Stimulated activated CD8-positive, alpha-beta memory T cell treated with anti-CD3 and anti-CD28 coated beads, Interleukin-12 subunit alpha, Interleukin-12 subunit beta, amount 100 ng/mL, for 24 hours (primary cell): ENCODE data around the gene PECR.
"Not testable (repeated sequence)": the region's sequence is repeated elsewhere in the genome, so short reads cannot be mapped to it uniquely, and the experiment has no call there.

Experiments
- DNase-seq: peaks from one replicate; pipeline ENCODE4 v3.0.0-alpha.2; 2020; ENCODE audit errors: extremely low read depth

PECR gene

DNA sequence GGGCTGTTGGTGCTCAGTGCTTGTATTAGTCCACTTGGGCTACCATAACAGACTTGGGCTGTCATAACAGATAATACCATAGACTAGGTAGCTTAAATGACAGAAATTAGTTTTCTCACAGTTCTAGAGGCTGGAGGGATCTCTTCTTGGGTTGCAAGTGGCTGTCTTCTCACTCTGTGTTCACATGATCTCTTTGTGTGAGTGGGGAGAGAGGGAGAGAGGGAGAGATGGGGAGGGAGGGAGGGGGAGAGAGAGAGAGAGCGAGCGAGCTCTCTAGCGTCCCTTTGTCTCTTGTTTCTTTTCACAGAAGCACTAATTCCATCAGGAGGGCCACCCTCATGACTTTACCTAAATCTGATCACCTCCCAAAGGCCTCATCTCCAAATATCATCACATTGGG, 23.1 kb upstream of the PECR start:
- DNase-seq = no peak

DNA sequence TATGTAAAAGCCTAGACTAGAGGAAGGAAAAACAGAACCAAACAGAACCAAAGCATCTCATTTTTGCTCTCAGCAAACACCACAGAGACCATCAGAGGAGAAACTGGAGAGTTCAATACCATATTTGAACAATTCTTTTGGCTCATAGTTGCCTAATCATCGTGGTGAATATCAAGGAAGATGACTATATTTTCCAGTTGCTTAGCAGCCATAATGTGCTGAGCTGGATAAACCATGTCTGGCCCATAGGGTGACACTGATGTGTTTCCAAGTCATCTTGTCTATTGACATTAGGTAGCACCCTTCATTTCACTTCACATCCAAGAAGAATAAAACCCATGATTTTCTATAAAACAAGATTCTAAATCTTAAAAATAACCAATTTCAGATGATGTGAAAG, 21.6 kb upstream of the PECR start:
- no peak for DNase-seq

GRCh38 chr2:216101109-216101508, 19.5 kb upstream of the PECR start:
- DNase-seq = no peak

- no peak for DNase-seq
Observed at GRCh38 chr2:216098421-216099334, 17.1 kb upstream of the PECR start.

DNA sequence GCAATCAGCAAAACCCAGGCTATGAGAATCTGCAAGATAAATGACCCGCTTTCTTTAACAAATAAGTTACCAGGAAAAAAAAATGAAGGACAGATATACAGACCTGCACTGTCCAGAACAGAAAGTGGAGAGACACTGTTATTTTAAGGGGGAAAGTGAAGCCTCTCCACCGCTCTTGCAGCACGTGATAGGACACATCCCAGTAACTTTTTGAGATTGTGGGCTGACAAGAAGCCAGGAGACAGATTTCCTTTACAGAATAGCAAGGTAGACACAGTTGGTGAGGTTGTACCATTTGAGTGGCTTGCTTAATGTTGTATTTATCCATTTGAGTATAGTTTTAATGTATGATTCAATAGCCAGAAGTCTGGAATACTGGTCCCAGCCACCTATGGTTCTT, 13.1 kb upstream of the PECR start:
- no peak for DNase-seq

DNA sequence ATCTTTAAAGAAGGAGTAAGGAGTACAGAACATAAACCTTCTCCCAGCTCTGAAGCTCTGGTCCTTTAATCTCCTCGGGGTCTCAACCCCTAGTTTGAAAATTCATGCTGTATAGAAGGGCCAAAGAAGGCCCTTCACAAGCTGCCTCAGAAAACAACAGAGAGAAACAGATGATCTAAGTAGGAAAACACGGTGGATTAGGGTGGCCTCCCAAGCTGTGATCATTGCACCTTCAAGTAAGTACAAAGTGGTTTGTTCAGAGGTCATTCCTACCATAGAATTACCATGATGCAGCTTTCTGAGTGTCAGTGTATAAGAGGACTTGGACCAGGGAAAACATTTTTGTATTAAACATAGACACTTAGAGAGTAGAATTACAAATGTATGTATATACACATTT, 11.0 kb upstream of the PECR start:
- no peak for DNase-seq

- no peak for DNase-seq
Observed at GRCh38 chr2:216090369-216090786, 8.8 kb upstream of the PECR start.

DNA sequence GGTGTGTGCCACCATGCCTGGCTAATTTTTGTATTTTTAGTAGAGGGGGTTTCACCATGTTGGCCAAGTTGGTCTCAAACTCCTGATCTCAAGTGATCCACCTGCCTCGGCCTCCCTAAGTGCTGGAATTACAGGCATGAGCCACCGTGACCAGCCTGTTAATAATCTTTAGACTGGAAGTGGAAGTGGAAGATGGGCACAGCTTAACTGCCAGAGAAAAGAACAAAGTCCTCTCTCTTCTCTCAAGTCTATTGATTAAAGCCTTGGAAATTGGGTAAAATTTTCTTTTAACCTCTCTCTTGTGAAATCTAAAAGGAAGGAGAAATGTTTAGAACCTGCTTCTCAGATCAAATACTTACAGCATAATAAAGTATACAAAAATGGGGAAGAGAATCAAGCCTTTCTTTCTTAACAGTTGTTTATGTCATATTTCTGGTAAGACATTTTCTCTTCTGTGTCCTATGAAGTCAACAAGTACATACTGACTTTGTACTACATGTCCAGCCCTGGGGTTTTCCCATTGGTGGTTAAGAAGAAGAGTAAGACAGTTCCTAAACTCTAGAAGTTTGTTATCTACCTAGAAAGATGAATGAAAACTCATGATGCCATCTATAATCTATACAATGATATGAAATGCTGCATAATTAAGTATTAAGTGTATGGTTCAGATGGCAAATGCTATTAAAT, 4.7 kb upstream of the PECR start:
- DNase-seq = no peak

DNA sequence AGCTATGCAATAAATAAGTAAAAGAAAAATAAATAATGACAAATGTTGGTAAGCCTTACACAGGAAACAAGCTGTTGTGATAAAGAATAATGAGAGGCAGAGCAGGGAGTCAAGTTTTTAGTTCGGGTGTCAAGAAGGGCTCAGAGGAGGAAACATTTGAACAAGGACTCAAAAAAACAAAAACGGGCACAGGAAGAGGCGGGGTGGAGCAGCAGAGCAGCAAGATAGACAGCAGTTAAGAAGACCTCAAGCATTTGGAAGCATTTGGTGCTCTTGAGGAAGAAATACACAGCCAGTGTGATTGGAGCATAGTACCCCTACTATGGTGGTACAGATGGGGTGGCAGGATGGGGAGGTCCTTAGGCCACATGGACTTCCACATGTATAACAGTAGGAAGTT, 2.9 kb upstream of the PECR start:
- DNase-seq = no peak

DNA sequence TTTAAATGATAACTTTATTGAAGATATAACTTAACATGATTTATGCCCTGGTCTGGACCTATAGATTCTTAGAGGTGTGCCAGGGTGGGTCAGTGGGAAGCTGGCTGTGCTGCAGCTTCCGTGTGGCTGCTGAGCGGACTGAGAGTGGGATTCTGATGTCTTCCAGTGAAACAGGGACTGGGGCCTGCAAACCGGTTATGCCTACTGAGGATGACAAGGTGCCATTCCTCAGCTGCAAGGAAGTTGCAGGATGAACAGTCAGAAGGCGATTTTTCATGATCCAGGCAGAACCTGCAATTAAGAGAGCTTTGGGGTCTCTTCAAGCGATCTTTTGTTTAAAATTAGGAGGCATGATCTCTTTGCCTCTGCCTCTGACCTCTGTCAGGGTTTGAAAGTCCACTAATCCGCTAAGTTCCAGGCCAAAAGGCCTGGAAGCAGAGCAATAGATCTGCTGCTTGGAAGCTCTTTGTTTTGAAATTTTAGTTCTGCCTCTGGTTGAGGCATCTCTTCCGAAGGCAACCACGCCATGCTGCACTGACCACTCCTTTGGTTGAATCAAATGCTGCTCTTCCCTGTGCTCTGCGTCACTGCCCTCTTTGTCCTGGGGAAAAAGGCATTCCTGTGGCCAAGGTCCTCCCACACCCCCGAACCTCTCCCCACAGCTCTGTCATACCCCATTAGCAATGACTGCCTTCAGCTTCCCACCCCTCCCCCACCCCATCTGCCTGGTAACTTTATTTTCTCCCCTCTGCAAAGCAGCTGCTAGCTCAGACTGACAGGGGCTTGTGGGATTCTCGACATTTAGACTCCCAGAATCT, 2.1 kb upstream of the PECR start:
- no peak for DNase-seq

DNA sequence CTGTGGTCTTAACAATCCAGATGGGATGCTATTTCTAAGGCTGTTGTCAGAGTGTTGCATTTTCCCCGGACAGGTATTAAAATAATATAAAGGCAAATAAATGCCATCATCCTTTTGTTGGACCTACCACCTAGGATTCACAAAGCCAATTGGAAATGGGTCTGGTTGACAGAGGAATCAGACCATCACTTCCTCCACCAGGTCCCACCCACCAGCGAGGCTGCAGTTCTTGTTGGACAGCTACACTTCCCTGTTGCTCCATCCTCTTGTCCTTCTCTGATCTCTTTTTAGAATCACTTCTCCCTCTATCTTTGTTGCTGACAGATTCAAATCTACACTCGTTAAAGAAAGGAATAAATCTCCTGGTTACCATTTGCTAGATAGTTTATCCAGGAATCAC, 1.2 kb upstream of the PECR start:
- no peak for DNase-seq

GRCh38 chr2:216082117-216082711, 605 bp upstream of the PECR start:
- no peak for DNase-seq

DNA sequence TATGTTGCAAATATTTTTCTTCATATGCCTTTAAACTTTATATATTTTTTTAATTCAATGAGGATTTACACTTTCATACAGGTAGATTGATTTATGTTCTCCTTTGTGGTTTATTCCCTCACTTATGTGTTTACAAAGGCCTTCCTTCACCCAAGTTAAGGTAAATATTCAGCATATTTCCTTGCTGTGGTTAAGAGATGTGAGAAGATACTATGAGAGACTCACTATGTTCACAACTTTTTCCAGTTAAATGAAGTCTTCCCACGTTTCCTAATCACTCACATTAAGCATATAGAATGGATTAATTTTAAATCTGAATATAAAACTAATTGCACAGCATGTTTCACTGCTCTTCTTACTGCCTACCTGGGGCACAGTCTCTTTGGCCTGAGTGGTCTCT, 597 bp downstream of the PECR start:
- DNase-seq = no peak

DNA sequence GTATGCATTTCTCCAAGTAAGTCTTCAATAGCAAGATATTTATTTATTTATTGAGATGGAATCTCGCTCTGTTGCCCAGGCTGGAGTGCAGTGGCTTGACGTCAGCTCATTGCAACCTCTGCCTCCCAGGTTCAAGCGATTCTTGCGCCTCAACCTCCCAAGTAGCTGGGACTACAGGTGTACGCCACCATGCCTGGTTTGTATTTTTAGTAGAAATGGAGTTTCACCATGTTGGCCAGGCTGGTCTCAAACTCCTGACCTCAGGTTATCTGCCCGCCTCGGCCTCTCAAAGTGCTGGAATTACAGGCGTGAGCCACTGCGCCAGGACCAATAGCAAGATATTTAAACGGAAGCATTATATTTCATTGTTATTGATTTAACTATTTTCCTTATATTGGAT, 1.6 kb downstream of the PECR start:
- not testable (repeated sequence) for DNase-seq

GRCh38 chr2:216078776-216079175, 2.8 kb downstream of the PECR start:
- no peak for DNase-seq

GRCh38 chr2:216075510-216076485, 5.8 kb downstream of the PECR start:
- no peak for DNase-seq

DNA sequence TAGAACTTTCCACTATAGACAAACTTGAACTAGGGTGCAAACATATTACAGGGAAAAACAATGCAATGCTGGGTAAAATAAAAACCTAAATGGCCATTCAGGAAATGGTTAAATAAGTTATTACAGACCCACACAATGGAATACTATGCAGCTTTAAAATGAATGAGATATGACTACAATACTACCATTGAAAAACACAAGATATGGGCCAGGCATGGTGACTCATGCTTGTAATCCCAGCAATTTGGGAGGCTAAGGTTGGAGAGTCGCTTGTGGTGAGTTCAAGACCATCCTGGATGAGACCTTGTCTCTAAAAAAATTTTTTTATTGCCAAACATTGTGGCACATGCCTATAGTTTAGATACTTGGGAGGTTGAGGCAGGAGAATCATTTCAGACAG, 6.8 kb downstream of the PECR start:
- DNase-seq = no peak

DNA sequence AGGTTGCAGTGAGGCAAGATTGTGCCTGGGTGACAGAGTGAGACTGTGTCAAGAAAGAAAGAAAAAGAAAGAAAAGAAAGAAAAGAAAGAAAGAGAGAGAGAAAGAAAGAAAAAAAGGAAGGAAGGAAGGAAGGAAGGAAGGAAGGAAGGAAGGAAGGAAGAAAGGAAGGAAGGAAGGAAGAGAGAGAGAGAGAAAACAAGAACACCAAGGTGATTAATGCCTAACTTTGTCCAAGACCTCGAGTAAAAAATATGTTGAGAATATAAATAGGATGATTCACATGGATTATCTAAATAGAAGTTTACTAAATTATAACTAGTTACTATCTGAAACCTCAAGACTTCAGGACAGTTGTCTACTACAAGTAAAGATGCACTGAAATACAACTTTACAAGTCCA, 7.2 kb downstream of the PECR start:
- DNase-seq = no peak

DNA sequence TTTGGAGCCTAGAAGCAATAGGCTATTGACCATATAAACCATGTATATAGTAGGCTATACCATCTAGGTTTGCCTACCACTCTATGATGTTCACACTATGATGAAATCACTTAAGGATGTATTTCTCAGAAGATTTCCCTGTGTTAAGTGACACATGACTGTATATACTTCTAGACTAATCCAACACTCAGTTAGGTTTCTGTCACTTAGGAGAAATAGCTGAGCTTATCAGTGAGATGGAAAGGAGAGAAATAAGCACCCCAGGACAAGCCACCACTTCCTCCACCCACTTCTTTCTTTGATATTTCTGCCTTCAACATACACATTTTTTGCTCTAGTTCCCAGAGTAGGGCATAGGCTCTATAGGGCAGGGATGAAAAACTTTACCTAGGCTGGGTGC, 7.8 kb downstream of the PECR start:
- DNase-seq = no peak

GRCh38 chr2:216072473-216072872, 9.1 kb downstream of the PECR start:
- DNase-seq = no peak
